HG02885 (cell line): ENCODE results near the gene PTPRN2.
"Not testable (repeated sequence)": the region's sequence is repeated elsewhere in the genome, so short reads cannot be mapped to it uniquely, and the experiment has no call there.

Experiments
- ATAC-seq: cut with Tn5 transposase; IDR thresholded peaks from one replicate; pipeline ENCODE4 v1.9.1; 2021; ENCODE audit warnings: mild to moderate bottlenecking; ENCODE audit not compliant: unreplicated experiment, poor library complexity

The PTPRN2 gene

DNA sequence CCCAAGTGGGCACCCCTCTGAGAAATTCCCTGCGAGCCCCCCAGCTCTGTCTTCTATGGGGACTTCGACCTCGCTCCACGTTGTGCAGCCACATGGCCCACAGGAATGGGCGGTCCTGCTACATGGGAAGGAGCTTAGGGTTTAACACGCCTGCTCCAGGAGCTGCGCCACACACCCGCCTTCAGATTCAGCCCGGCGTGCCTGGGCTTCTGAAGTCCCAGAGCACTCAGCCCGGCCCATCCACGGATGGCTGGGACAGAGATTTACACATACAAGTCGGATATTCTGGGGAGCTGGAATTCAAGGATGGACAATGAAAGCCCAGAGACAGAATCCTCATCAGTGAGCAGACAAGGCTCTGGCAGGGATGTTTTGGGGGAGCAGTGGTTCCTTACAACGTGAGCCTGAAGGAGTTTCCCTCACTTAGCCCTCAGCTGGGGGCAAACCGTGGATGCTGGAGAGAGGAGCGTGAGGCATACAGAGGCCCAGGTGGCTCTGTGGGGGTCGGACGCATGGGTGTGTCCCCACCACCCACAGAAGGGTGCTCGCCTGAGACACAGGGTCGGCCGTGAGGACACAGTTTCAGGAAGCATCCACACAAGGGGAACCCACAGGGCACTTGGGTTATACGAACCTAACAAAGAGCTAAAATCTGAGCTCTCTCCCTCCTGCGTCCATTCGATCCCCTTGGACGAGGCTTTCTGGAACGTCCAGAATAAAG is 877.9 kb downstream of the PTPRN2 start:
- ATAC-seq = no peak

GRCh38 chr7:157708919-157709295 is 878.7 kb downstream of the PTPRN2 start:
- no peak for ATAC-seq

GRCh38 chr7:157707983-157708918 is 879.4 kb downstream of the PTPRN2 start:
- ATAC-seq = no peak

GRCh38 chr7:157704365-157704764 is 883.3 kb downstream of the PTPRN2 start:
- no peak for ATAC-seq

GRCh38 chr7:157703534-157704195 is 884.0 kb downstream of the PTPRN2 start:
- ATAC-seq = no peak

DNA sequence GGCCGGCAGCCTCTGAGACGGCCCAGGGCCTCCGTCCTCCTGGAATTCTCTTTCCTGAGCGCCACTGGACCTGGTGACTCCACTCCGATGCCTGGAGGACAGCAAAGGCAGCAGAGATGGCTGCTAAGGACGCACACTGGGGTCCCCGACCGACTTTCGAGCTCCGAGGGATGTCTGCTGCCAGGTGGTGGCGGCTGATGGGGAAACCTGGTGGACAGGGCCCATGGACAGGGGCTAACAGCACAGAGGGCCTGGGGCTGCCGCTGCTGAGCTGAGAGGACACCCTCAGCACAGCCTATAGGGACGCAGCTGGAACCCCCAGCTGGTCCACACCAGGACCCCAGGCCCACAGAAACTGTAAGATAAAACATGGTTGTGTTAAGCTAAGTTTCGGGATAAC is 884.5 kb downstream of the PTPRN2 start:
- no peak for ATAC-seq

DNA sequence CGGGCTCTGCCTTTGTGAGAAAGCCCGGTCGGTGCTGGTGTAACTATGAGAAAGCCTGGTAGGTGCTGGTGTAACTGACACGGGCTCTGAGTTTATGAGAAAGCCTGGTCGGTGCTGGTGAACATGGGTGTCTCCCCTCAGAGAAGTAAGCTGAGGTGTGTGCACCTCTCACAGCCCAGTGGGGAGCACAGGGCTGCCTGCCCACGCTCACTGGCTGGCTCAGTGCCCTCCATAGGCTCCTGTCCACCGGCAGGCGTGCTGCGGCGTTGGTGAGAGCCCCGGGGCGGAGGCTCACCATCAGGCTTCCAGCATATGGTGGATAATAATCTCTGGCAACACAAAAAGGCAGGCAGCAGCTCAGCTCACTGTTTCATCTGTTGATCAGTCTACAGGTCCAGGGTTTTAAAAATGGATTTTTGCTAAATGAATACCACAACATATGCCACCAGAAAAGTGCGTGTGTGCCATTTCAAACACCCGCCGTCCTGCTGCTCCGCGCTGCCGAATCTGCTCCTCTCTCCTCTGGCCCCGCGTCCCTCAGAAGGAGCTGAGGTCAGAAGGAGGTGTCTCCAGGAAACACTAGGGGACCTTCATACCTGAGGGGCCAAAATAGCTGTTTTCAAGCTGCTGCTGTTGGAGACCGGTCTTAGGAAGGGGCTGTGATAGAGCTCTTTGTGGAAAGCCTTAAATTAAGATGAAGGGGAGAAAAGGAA is 885.2 kb downstream of the PTPRN2 start:
- no peak for ATAC-seq

DNA sequence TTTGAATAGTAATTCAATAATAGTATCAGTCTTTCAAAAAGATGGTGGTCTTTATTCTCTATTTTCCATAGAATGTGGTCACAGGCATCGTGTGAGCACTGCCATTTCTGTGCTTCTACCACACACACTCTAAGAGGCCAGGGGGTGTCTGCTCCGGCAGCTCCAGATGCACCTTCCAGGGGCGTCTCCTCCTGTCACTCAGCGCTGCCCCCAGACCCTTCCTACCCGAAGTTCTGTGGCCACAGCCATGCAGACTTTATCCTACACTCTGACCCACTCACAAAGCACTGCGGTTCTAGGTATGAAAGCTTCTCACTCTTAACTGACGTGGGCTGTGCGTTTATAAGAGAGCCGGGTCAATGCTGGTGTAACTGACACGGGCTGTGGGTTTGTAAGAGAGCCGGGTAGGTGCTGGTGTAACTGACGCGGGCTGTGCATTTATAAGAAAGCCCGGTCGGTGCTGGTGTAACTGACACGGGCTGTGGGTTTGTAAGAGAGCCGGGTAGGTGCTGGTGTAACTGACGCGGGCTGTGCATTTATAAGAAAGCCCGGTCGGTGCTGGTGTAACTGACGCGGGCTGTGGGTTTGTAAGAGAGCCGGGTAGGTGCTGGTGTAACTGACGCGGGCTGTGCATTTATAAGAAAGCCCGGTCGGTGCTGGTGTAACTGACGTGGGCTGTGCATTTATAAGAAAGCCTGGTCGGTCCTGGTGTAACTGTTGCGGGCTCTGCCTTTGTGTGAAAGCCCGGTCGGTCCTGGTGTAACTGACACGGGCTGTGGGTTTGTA is 886.0 kb downstream of the PTPRN2 start:
- ATAC-seq = not testable (repeated sequence)

GRCh38 chr7:157700231-157701005 is 887.2 kb downstream of the PTPRN2 start:
- no peak for ATAC-seq

DNA sequence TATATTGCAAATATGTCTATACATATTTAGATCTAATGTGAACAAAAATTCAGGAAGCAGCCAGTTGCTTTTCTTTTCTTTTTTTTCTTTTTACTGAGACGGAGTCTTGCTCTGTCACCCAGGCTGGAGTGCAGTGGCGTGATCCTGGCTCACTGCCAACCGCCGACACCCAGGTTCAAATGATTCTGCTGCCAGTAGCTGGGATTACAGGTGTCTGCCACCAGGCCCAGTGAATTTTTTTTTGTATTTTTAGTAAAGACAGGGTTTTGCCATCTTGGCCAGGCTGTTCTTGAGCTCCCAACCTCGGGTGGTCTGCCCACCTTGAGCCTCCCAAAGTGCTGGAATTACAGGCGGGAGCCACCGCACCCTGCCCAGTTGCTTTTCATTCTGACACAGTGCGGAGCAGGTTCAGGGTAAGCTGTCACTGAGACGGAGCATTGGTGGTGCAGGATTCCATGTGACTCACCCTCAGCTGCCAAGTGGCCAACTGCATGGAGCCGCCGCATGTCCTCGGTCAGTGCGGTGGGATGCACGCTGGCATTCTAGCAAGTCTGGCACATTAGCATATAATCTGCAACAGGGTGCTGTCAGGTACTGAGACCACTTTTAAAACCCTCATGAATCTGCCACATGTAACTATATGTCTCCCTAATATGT is 888.1 kb downstream of the PTPRN2 start:
- no peak for ATAC-seq

GRCh38 chr7:157697287-157697686 is 890.3 kb downstream of the PTPRN2 start:
- not testable (repeated sequence) for ATAC-seq

- ATAC-seq = not testable (repeated sequence)
These were observed 892.0 kb downstream of the PTPRN2 start for GRCh38 chr7:157695609-157696008.

- ATAC-seq = no peak
These were observed 893.3 kb downstream of the PTPRN2 start for GRCh38 chr7:157694376-157694665.

GRCh38 chr7:157693521-157694375 is 893.9 kb downstream of the PTPRN2 start:
- no peak for ATAC-seq

DNA sequence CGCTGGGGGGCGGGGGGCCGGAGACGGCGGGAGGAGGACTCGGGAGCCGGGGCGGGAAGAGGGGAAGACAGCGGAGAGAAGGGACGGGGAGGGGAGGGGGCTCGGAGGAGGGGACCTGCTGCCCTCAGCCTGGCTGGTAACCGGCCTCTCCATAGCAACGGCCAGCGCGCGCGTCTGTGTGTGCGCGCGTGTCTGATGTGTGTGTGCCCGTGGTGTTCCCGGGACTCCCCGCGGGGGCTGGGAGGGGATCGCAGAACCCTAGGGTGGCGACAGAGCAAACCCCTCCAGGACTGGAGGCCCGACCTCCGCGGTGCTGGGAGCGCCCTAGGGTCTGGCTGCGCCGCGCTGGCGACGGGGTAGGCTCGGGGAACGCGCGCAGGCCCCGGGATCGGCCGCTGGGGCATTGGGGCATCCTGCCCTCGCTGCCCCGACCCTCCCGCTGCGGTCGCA is 894.5 kb downstream of the PTPRN2 start:
- ATAC-seq = no peak

DNA sequence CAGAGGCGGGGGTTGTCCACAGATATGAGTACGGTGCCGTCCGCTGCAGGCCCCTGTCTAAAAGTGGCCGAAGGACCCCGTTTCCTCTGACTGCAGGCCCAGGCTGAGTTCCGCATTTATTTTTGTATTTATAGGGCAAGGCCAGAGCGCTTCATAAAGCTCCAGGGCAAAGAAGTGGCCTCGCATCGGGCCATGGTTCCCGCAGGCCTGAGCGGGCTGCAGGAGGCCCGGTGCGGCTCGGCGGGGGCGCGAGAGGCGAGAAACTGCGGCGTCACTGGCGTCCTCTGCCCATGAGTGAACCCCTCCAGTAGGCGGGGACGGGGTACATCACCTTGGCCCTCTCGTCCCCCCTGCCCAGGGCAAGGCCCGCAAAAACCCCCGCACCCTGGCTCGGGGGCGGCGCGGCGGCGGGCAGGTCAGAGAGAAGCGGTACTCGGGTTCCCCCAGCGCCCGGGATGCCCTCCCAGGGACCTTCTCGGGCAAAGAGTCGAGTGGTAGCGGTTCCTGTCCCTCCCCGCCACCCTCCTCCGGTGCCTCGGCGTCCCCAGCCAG is 895.1 kb downstream of the PTPRN2 start:
- no peak for ATAC-seq
